ENCODE measurements around the gene ERBB2. TPM values are rescaled to one million over a fixed set of nuclear protein-coding genes. Genes with fewer than 3 reads are reported as not detected.
A peak's percentile ranks its signal among the peaks of the same experiment; 100 is the strongest.

ERBB2 gene
- total and polyA plus RNA-seq, 9 of the 15 experiments (the other 6 are each of a cell fraction or from before 2014, with no cell fraction given): 0.74 to 5.6 (median 3.3) TPM

DNA sequence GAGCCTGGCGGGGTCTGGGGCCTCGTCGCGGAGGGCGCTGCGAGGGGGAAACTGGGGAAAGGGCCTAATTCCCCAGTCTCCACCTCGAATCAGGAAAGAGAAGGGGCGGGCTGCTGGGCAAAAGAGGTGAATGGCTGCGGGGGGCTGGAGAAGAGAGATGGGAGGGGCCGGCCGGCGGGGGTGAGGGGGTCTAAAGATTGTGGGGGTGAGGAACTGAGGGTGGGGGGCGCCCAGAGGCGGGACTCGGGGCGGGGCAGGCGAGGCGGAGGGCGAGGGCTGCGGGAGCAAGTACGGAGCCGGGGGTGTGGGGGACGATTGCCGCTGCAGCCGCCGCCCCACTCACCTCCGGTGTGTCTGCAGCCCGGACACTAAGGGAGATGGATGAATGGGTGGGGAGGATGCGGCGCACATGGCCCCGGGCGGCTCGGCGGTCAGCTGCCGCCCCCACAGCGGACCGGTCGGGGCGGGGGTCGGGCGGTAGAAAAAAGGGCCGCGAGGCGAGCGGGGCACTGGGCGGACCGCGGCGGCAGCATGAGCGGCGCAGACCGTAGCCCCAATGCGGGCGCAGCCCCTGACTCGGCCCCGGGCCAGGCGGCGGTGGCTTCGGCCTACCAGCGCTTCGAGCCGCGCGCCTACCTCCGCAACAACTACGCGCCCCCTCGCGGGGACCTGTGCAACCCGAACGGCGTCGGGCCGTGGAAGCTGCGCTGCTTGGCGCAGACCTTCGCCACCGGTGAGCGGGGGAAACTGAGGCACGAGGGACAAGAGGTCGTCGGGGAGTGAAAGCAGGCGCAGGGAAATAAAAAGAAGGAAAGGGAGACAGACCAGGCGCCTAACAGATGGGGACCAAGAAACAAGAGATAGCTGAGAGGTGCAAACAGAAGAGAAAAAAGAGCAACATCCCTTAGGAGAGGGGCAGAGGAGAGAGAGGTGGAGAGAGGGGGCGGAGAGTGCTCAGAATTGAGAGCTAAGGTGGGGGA lies 31.6 kb upstream of the ERBB2 start, which contains the start of gene PNMT (continued):
- TF ChIP-seq, protein P1, sequence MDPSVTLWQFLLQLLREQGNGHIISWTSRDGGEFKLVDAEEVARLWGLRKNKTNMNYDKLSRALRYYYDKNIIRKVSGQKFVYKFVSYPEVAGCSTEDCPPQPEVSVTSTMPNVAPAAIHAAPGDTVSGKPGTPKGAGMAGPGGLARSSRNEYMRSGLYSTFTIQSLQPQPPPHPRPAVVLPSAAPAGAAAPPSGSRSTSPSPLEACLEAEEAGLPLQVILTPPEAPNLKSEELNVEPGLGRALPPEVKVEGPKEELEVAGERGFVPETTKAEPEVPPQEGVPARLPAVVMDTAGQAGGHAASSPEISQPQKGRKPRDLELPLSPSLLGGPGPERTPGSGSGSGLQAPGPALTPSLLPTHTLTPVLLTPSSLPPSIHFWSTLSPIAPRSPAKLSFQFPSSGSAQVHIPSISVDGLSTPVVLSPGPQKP (CRISPR knock-in tag; IDR thresholded peaks at IDR 0.05): no peak
- TF ChIP-seq JUN (IDR thresholded peaks at IDR 0.05; ENCODE audit: borderline replicate concordance, low read depth, low read length): peak; percentile 11; the same call in 1 of the 2 replicates
- TF ChIP-seq JUN (CRISPR knock-in tag; IDR thresholded peaks at IDR 0.05; ENCODE audit: borderline replicate concordance): no peak
- TF ChIP-seq NFRKB (IDR thresholded peaks at IDR 0.05; ENCODE audit: low read depth): no peak; the same call in 1 of the 2 replicates
- peak; percentile 83 for TF ChIP-seq XRCC5 (IDR thresholded peaks at IDR 0.05; ENCODE audit: low read depth, low read length)
- 0 out of 4 replicates have a peak, but pooled peaks of 1 of the 2 experiments have one; percentile 48 for TF ChIP-seq TEAD1 (CRISPR knock-in tag; IDR thresholded peaks at IDR 0.05)
- TF ChIP-seq CBFA2T3 (IDR thresholded peaks at IDR 0.05): no peak
- TF ChIP-seq ZNF197 (CRISPR knock-in tag; IDR thresholded peaks at IDR 0.05; ENCODE audit: low read depth): no peak
- TF ChIP-seq, protein P2, sequence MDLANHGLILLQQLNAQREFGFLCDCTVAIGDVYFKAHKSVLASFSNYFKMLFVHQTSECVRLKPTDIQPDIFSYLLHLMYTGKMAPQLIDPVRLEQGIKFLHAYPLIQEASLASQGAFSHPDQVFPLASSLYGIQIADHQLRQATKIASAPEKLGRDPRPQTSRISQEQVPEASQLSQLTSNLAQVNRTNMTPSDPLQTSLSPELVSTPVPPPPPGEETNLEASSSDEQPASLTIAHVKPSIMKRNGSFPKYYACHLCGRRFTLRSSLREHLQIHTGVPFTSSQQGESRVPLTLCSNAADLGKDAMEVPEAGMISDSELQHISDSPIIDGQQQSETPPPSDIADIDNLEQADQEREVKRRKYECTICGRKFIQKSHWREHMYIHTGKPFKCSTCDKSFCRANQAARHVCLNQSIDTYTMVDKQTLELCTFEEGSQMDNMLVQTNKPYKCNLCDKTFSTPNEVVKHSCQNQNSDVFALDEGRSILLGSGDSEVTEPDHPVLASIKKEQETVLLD (IDR thresholded peaks at IDR 0.05): peak; percentile 77; the same call in 1 of the 2 replicates
- TF ChIP-seq, protein P3, sequence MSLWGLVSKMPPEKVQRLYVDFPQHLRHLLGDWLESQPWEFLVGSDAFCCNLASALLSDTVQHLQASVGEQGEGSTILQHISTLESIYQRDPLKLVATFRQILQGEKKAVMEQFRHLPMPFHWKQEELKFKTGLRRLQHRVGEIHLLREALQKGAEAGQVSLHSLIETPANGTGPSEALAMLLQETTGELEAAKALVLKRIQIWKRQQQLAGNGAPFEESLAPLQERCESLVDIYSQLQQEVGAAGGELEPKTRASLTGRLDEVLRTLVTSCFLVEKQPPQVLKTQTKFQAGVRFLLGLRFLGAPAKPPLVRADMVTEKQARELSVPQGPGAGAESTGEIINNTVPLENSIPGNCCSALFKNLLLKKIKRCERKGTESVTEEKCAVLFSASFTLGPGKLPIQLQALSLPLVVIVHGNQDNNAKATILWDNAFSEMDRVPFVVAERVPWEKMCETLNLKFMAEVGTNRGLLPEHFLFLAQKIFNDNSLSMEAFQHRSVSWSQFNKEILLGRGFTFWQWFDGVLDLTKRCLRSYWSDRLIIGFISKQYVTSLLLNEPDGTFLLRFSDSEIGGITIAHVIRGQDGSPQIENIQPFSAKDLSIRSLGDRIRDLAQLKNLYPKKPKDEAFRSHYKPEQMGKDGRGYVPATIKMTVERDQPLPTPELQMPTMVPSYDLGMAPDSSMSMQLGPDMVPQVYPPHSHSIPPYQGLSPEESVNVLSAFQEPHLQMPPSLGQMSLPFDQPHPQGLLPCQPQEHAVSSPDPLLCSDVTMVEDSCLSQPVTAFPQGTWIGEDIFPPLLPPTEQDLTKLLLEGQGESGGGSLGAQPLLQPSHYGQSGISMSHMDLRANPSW (CRISPR knock-in tag; IDR thresholded peaks at IDR 0.05): 0 out of 2 replicates have a peak, but pooled peaks have one; percentile 65
